OCI-LY1 (cell line): ENCODE measurements around the gene LRRFIP2.

ENCODE experiments used
- H2AFZ ChIP-seq: fragments of 200-600 bp; sonication (generic), shearing (Covaris generic); 2 replicates; pipeline ENCODE4 v1.6.0; 2014; ENCODE audit warnings: antibody characterized with exemption, mild to moderate bottlenecking, low read length
- H3F3A ChIP-seq: fragments of 200-600 bp; sonication (generic), shearing (Covaris generic); 2 replicates; pipeline ENCODE4 v1.6.0; 2014; ENCODE audit warnings: mild to moderate bottlenecking, antibody characterized with exemption, low read length, moderate library complexity; ENCODE audit not compliant: insufficient read depth
- H3K27ac ChIP-seq: fragments of 200-600 bp; sonication (generic); 2 replicates; pipeline ENCODE4 v1.5.1; 2014; ENCODE audit warnings: low read length, mixed run types, mild to moderate bottlenecking, low read depth; ENCODE audit not compliant: poor library complexity, severe bottlenecking
- H3K27me3 ChIP-seq: fragments of 200-600 bp; sonication (generic); 2 replicates; pipeline ENCODE4 v1.6.0; 2014; ENCODE audit warnings: antibody characterized with exemption, mild to moderate bottlenecking, low read length, moderate library complexity; ENCODE audit not compliant: insufficient read depth
- H3K36me3 ChIP-seq: fragments of 200-600 bp; sonication (generic); 2 replicates; pipeline ENCODE4 v1.6.1; 2014; ENCODE audit warnings: mild to moderate bottlenecking, antibody characterized with exemption, low read length, moderate library complexity, mixed read lengths; ENCODE audit not compliant: insufficient read depth
- H3K4me1 ChIP-seq: fragments of 200-600 bp; sonication (generic); 2 replicates; pipeline ENCODE4 v1.5.1; 2014; ENCODE audit warnings: mild to moderate bottlenecking, low read length, moderate library complexity; ENCODE audit not compliant: insufficient read depth, severe bottlenecking
- H3K4me2 ChIP-seq: fragments of 200-600 bp; sonication (generic), shearing (Covaris generic); 2 replicates; pipeline ENCODE4 v1.6.1; 2014; ENCODE audit warnings: low read length
- H3K4me3 ChIP-seq: fragments of 200-600 bp; sonication (generic); 2 replicates; pipeline ENCODE4 v1.5.1; 2014; ENCODE audit warnings: low read length, low read depth, mild to moderate bottlenecking, mixed read lengths; ENCODE audit not compliant: poor library complexity, severe bottlenecking
- H3K79me2 ChIP-seq: fragments of 200-600 bp; shearing (Covaris generic); 2 replicates; pipeline ENCODE4 v1.6.1; 2016; ENCODE audit warnings: mixed run types, low read length, mixed read lengths; ENCODE audit not compliant: insufficient read depth
- H3K9ac ChIP-seq: fragments of 200-600 bp; sonication (generic), shearing (Covaris generic); 2 replicates; pipeline ENCODE4 v1.6.1; 2014; ENCODE audit warnings: mild to moderate bottlenecking, low read length, mixed read lengths
- H3K9me2 ChIP-seq: fragments of 200-600 bp; sonication (generic), shearing (Covaris generic); 2 replicates; pipeline ENCODE4 v1.6.1; 2014; ENCODE audit warnings: low read depth, mild to moderate bottlenecking, low read length, mixed read lengths
- H3K9me3 ChIP-seq: fragments of 200-600 bp; shearing (Covaris generic); 2 replicates; pipeline ENCODE4 v1.6.1; 2014; ENCODE audit warnings: low read length, mixed read lengths
- H4K20me1 ChIP-seq: fragments of 200-600 bp; sonication (generic), shearing (Covaris generic); 2 replicates; pipeline ENCODE4 v1.6.0; 2016; ENCODE audit warnings: mild to moderate bottlenecking, low read length; ENCODE audit not compliant: insufficient read depth
- EZH2 ChIP-seq: fragments of 200-600 bp; sonication (generic), shearing (Covaris generic); IDR thresholded peaks from 2 replicates; pipeline ENCODE4 v1.8.0; 2017; ENCODE audit warnings: borderline replicate concordance, mixed run types, mild to moderate bottlenecking, antibody characterized with exemption, low read length, moderate library complexity, mixed read lengths
- TF ChIP-seq, protein P1 (sequence below): fragments of 200-600 bp; sonication (generic), shearing (Covaris generic); IDR thresholded peaks from 2 replicates; pipeline ENCODE4 v1.5.1; 2017; ENCODE audit warnings: mild to moderate bottlenecking, antibody characterized with exemption, low read length, moderate library complexity, mixed read lengths

LRRFIP2 gene

DNA sequence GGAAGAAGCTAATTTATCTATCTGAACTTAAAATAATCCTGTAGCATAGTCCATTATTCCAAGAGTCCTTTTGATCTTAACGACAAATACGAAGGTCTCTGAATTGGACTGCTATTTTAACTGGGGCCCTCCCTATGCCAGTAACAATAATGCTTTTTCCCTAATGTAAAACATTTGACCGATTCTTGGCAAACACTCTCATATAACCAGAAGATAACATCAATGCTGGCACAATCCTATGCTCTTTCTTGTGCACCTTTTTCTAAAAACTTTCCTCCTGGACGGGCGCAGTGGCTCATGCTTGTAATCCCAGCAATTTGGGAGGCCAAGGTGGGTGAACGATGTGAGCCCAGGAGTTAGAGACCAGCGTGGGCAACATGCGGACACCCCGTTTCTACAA is 3.9 kb downstream of the LRRFIP2 start:
- H3K27me3 ChIP-seq: no peaks in the 10 kb centered on the region
- TF ChIP-seq, protein P1, sequence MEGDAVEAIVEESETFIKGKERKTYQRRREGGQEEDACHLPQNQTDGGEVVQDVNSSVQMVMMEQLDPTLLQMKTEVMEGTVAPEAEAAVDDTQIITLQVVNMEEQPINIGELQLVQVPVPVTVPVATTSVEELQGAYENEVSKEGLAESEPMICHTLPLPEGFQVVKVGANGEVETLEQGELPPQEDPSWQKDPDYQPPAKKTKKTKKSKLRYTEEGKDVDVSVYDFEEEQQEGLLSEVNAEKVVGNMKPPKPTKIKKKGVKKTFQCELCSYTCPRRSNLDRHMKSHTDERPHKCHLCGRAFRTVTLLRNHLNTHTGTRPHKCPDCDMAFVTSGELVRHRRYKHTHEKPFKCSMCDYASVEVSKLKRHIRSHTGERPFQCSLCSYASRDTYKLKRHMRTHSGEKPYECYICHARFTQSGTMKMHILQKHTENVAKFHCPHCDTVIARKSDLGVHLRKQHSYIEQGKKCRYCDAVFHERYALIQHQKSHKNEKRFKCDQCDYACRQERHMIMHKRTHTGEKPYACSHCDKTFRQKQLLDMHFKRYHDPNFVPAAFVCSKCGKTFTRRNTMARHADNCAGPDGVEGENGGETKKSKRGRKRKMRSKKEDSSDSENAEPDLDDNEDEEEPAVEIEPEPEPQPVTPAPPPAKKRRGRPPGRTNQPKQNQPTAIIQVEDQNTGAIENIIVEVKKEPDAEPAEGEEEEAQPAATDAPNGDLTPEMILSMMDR: no peak
- no peak for TF ChIP-seq EZH2
- no peak overlapping the region for H3K4me3 ChIP-seq
- peaks cover 20% of the 10 kb centered on the region for H3K4me1 ChIP-seq
- no peaks in the 10 kb centered on the region for H3K9me3 ChIP-seq
- H3K9ac ChIP-seq: no peak overlapping the region
- no peak overlapping the region for H3K27ac ChIP-seq
- H3F3A ChIP-seq: no peaks in the 10 kb centered on the region
- H3K4me2 ChIP-seq: no peak overlapping the region
- no peak overlapping the region for H2AFZ ChIP-seq
- no peaks in the 10 kb centered on the region for H4K20me1 ChIP-seq
- H3K9me2 ChIP-seq: no peaks in the 10 kb centered on the region
- peaks cover 14% of the 10 kb centered on the region for H3K36me3 ChIP-seq
- peaks cover 37% of the 10 kb centered on the region for H3K79me2 ChIP-seq

DNA sequence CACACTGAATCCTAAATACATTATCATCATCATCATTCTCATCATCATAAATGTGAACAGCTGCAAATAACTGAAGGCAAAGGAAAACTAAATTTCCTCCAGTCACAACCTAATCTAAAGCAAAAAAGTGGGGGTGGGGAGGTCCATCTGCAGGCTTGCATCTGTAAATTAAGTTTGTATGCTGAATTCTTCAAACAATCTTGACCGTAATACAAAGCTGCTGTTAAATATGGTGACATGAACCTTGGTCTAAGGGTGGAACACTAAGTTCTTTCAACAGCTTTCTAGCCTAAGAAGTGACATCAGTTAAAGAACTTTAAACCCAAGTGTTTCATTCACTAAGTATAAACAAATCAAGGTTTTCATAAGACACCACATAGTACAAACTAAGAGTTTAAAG is 4.3 kb downstream of the LRRFIP2 start:
- Histone ChIP-seq H3K9ac (no peak overlapping the region), H3K4me2 (no peak overlapping the region), H2AFZ (no peak overlapping the region), H3K36me3 (peaks cover 14% of the 10 kb centered on the region), H4K20me1 (no peaks in the 10 kb centered on the region), H3K4me3 (no peak overlapping the region), H3K9me2 (no peaks in the 10 kb centered on the region), H3F3A (no peaks in the 10 kb centered on the region), H3K27ac (no peak overlapping the region), H3K4me1 (peaks cover 17% of the 10 kb centered on the region), H3K79me2 (peaks cover 32% of the 10 kb centered on the region), H3K9me3 (no peaks in the 10 kb centered on the region), H3K27me3 (no peaks in the 10 kb centered on the region)
- TF ChIP-seq, protein P1: no peak
- no peak for TF ChIP-seq EZH2

DNA sequence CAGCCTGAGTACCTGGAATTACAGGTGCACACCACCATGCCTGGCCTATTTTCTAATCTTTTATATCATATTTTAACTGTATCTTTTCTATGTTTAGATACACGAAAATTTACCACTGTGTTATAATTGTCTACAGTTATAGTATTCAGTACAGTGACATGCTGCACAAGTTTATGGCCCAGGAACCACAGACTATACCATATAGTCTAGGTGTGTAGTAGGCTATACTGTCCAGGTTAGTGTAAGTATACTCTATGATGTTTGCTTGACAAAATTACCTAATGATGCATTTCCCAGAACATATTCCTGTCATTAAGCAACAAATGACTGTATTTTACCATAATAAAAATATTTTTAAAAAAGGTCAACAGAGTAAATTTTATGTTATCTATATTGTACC is 5.5 kb downstream of the LRRFIP2 start:
- Histone ChIP-seq H3K9me3 (no peaks in the 10 kb centered on the region), H3K27me3 (no peaks in the 10 kb centered on the region), H3K4me3 (no peak overlapping the region), H3K9ac (no peak overlapping the region), H2AFZ (no peak overlapping the region), H3K27ac (no peak overlapping the region), H3K36me3 (peaks cover 14% of the 10 kb centered on the region), H3K4me2 (no peak overlapping the region), H3K9me2 (no peaks in the 10 kb centered on the region), H3F3A (no peaks in the 10 kb centered on the region), H4K20me1 (no peaks in the 10 kb centered on the region), H3K4me1 (peaks cover 5% of the 10 kb centered on the region), H3K79me2 (peaks cover 21% of the 10 kb centered on the region; the same call in 1 of the 2 replicates)
- TF ChIP-seq EZH2: no peak
- TF ChIP-seq, protein P1: no peak
